Measurements from ENCODE around the gene ATF7. TPM values are rescaled to one million over a fixed set of nuclear protein-coding genes. Genes with fewer than 3 reads are reported as not detected.

ATF7 gene
- total and polyA plus RNA-seq, 2 experiments from 2014 or later = 9.1 to 13.8 TPM

GRCh38 chr12:53485955-53486735, 140.0 kb downstream of the ATF7 start:
- TF ChIP-seq, protein P1, sequence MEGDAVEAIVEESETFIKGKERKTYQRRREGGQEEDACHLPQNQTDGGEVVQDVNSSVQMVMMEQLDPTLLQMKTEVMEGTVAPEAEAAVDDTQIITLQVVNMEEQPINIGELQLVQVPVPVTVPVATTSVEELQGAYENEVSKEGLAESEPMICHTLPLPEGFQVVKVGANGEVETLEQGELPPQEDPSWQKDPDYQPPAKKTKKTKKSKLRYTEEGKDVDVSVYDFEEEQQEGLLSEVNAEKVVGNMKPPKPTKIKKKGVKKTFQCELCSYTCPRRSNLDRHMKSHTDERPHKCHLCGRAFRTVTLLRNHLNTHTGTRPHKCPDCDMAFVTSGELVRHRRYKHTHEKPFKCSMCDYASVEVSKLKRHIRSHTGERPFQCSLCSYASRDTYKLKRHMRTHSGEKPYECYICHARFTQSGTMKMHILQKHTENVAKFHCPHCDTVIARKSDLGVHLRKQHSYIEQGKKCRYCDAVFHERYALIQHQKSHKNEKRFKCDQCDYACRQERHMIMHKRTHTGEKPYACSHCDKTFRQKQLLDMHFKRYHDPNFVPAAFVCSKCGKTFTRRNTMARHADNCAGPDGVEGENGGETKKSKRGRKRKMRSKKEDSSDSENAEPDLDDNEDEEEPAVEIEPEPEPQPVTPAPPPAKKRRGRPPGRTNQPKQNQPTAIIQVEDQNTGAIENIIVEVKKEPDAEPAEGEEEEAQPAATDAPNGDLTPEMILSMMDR (IDR thresholded peaks at IDR 0.05; ENCODE audit: low read depth, low read length) = no peak
- peaks cover 19% of the 10 kb centered on the region for H3K36me3 ChIP-seq
- H3K27me3 ChIP-seq = no peaks in the 10 kb centered on the region
- no peaks in the 10 kb centered on the region for H3K9me3 ChIP-seq (ENCODE audit: low read depth)
- DNase-seq (ENCODE audit: low read depth in 1 of 2, low spot score in 1 of 2) = no peak
- no peak overlapping the region for H3K27ac ChIP-seq
- no peak overlapping the region for H3K4me3 ChIP-seq
- H3K4me1 ChIP-seq (ENCODE audit: low read depth) = no peaks in the 10 kb centered on the region

GRCh38 chr12:53484686-53485575, 141.3 kb downstream of the ATF7 start:
- no peaks in the 10 kb centered on the region for H3K4me1 ChIP-seq (ENCODE audit: low read depth)
- H3K27me3 ChIP-seq = no peaks in the 10 kb centered on the region
- no peaks in the 10 kb centered on the region for H3K9me3 ChIP-seq (ENCODE audit: low read depth)
- no peak overlapping the region for H3K4me3 ChIP-seq
- no peak for DNase-seq (ENCODE audit: low read depth in 1 of 2, low spot score in 1 of 2)
- H3K36me3 ChIP-seq = peaks cover 30% of the 10 kb centered on the region
- TF ChIP-seq, protein P1 (IDR thresholded peaks at IDR 0.05; ENCODE audit: low read depth, low read length) = no peak
- H3K27ac ChIP-seq = peak overlapping the region; percentile 73

GRCh38 chr12:53483979-53484377, 142.2 kb downstream of the ATF7 start:
- Histone ChIP-seq H3K27me3 (no peaks in the 10 kb centered on the region), H3K4me3 (no peak overlapping the region), H3K36me3 (peaks cover 38% of the 10 kb centered on the region), H3K9me3 (ENCODE audit: low read depth) (no peaks in the 10 kb centered on the region), H3K27ac (peak overlapping the region; percentile 73), H3K4me1 (ENCODE audit: low read depth) (no peaks in the 10 kb centered on the region)
- TF ChIP-seq, protein P1 (IDR thresholded peaks at IDR 0.05; ENCODE audit: low read depth, low read length) = no peak
- no peak for DNase-seq (ENCODE audit: low read depth in 1 of 2, low spot score in 1 of 2)

DNA sequence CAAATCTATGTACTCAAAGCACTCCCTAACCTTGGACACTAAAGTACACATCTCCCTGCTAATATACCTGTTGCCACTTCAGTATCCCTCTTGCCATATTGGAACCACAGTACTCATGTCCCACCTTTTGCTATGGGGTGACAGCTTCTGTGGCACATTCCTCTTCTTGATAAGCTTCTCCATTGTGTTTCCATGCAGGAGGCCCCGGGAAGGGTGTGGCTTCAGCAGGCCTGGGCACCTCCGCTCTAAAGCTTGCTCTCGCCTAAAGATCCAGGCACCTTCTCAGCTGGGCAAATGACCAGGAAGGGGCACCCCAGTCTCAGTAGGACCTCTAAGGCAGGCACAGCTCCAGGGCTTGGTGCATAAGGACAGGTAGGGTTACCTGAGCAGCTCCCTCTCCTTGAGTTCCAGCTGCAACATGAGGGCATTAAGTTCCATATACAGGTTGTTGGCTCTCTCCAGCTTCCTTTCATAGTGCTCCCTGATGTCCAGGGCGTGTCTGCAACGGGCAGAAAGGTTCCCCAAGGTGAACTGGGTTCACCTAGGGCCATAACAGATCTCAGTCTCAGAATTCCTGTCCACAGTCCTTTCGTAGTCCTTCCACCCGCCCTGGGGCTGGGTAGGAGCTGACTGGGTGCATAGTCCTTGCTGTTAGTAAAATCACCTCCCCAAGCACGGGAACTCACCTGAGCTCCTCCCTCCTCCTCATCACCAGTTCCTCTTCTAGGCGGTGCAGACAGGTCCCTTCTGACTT, 142.8 kb downstream of the ATF7 start:
- peaks cover 44% of the 10 kb centered on the region for H3K36me3 ChIP-seq
- DNase-seq (ENCODE audit: low read depth in 1 of 2, low spot score in 1 of 2) = no peak
- H3K27me3 ChIP-seq = no peaks in the 10 kb centered on the region
- no peaks in the 10 kb centered on the region for H3K9me3 ChIP-seq (ENCODE audit: low read depth)
- peak overlapping the region; percentile 73 for H3K27ac ChIP-seq
- H3K4me3 ChIP-seq = no peak overlapping the region
- no peaks in the 10 kb centered on the region for H3K4me1 ChIP-seq (ENCODE audit: low read depth)
- TF ChIP-seq, protein P1 (IDR thresholded peaks at IDR 0.05; ENCODE audit: low read depth, low read length) = no peak

GRCh38 chr12:53482626-53483168, 143.5 kb downstream of the ATF7 start:
- TF ChIP-seq, protein P1 (IDR thresholded peaks at IDR 0.05; ENCODE audit: low read depth, low read length) = no peak
- Histone ChIP-seq H3K4me1 (ENCODE audit: low read depth) (no peaks in the 10 kb centered on the region), H3K27ac (peak overlapping the region; percentile 73), H3K4me3 (no peak overlapping the region), H3K9me3 (ENCODE audit: low read depth) (no peaks in the 10 kb centered on the region), H3K27me3 (no peaks in the 10 kb centered on the region), H3K36me3 (peaks cover 50% of the 10 kb centered on the region)
- no peak for DNase-seq (ENCODE audit: low read depth in 1 of 2, low spot score in 1 of 2)
